IMR-90 (cell line): ENCODE data around the gene HMGCLL1. TPM values are rescaled to one million over a fixed set of nuclear protein-coding genes. Genes with fewer than 3 reads are reported as not detected.

Source experiments
- ATAC-seq: fragments of 200-7000 bp; cut with Tn5 transposase; 2 replicates; pipeline ENCODE4 v1.9.1; 2020; ENCODE audit warnings: low read depth, mild to moderate bottlenecking, moderate library complexity
- BruUV-seq: library from RNA; stranded (reverse); fragments of 400-500 nt; replicated peaks from 2 replicates; lab custom pipeline; 2021; lab: Mats Ljungman, UMichigan
- CTCF ChIA-PET: fragments of 300-600 bp; formaldehyde crosslinking; extraction: SDS; loops from one replicate; lab custom pipeline; 2021; ENCODE audit warnings: antibody characterized with exemption; lab: Yijun Ruan, JAX
- POLR2A ChIA-PET: fragments of 300-600 bp; sonication (Branson Sonifier 250); formaldehyde crosslinking; loops from one replicate; lab custom pipeline; 2022; ENCODE audit warnings: antibody characterized with exemption; ENCODE audit not compliant: unreplicated experiment; lab: Charles Lee
- DNase-seq: peaks from one replicate; pipeline ENCODE4 v3.0.0; 2013
- H2AFZ ChIP-seq: replicated peaks from 2 replicates; pipeline ENCODE3; 2013; ENCODE audit warnings: low read length, mild to moderate bottlenecking; ENCODE audit not compliant: poor library complexity
- H2AK5ac ChIP-seq: 2 replicates; pipeline ENCODE4 v1.6.1; 2013; ENCODE audit warnings: low read depth, low read length, inconsistent platforms
- H2AK9ac ChIP-seq: replicated peaks from 2 replicates; pipeline ENCODE3; 2013; ENCODE audit warnings: mild to moderate bottlenecking, low read depth, low read length, moderate library complexity; ENCODE audit not compliant: poor library complexity
- H2BK120ac ChIP-seq: 2 replicates; pipeline ENCODE4 v1.6.1; 2013; ENCODE audit warnings: low read depth, low read length, inconsistent platforms
- H2BK15ac ChIP-seq: 3 replicates; pipeline ENCODE4 v1.6.1; 2013; ENCODE audit warnings: low read depth, low read length, inconsistent platforms
- H2BK20ac ChIP-seq: 2 replicates; pipeline ENCODE4 v1.6.1; 2013; ENCODE audit warnings: low read depth, mild to moderate bottlenecking, inconsistent platforms, low read length, moderate library complexity
- H2BK5ac ChIP-seq: 2 replicates; pipeline ENCODE4 v1.6.1; 2013; ENCODE audit warnings: mild to moderate bottlenecking, low read depth, low read length, inconsistent platforms; ENCODE audit not compliant: poor library complexity, severe bottlenecking
- H3K14ac ChIP-seq: replicated peaks from 2 replicates; pipeline ENCODE4 v1.6.1; 2013; ENCODE audit warnings: low read depth, low read length, inconsistent platforms
- H3K18ac ChIP-seq: 2 replicates; pipeline ENCODE4 v1.6.1; 2013; ENCODE audit warnings: low read depth, low read length, control low read depth
- H3K23ac ChIP-seq: 2 replicates; pipeline ENCODE4 v1.6.1; 2013; ENCODE audit warnings: low read depth, low read length, inconsistent platforms
- H3K27ac ChIP-seq: 2 replicates; pipeline ENCODE4 v1.5.1; 2013; ENCODE audit warnings: mild to moderate bottlenecking, control low read depth, low read length; ENCODE audit not compliant: insufficient read depth
- H3K27me3 ChIP-seq: 2 replicates; pipeline ENCODE4 v1.6.1; 2013; ENCODE audit warnings: low read length; ENCODE audit not compliant: control insufficient read depth, insufficient read depth
- H3K36me3 ChIP-seq: 2 replicates; pipeline ENCODE4 v1.6.1; 2013; ENCODE audit warnings: low read length, mixed read lengths; ENCODE audit not compliant: control insufficient read depth, insufficient read depth
- H3K4ac ChIP-seq: 2 replicates; pipeline ENCODE4 v1.6.1; 2013; ENCODE audit warnings: low read depth, low read length, inconsistent platforms
- H3K4me1 ChIP-seq: 2 replicates; pipeline ENCODE4 v1.6.1; 2013; ENCODE audit warnings: low read length, mixed read lengths; ENCODE audit not compliant: control insufficient read depth, insufficient read depth
- H3K4me2 ChIP-seq: 2 replicates; pipeline ENCODE4 v1.6.1; 2013; ENCODE audit warnings: low read depth, mild to moderate bottlenecking, control low read depth, low read length, moderate library complexity
- H3K4me3 ChIP-seq: 2 replicates; pipeline ENCODE4 v1.5.1; 2013; ENCODE audit warnings: low read depth, mild to moderate bottlenecking, control low read depth, low read length, moderate library complexity; ENCODE audit not compliant: insufficient read depth
- H3K56ac ChIP-seq: 2 replicates; pipeline ENCODE4 v1.6.1; 2013; ENCODE audit warnings: low read length, inconsistent platforms; ENCODE audit not compliant: insufficient read depth; ENCODE audit errors: extremely low read depth
- H3K79me1 ChIP-seq, 2 experiments: 2 replicates each; pipeline ENCODE4 v1.6.1; 2013; ENCODE audit warnings: low read length in 2 of 2, inconsistent platforms in 1 of 2, low read depth in 1 of 2
- H3K9ac ChIP-seq: 2 replicates; pipeline ENCODE4 v1.6.1; 2013; ENCODE audit warnings: low read depth, low read length, control low read depth
- H3K9me1 ChIP-seq: 2 replicates; pipeline ENCODE4 v1.6.1; 2013; ENCODE audit warnings: low read length, inconsistent platforms; ENCODE audit not compliant: insufficient read depth
- H3K9me3 ChIP-seq: 2 replicates; pipeline ENCODE4 v1.6.1; 2013; ENCODE audit warnings: low read length; ENCODE audit not compliant: control insufficient read depth, insufficient read depth
- H4K20me1 ChIP-seq: 2 replicates; pipeline ENCODE4 v1.6.1; 2013; ENCODE audit warnings: low read length, inconsistent platforms; ENCODE audit not compliant: insufficient read depth
- H4K5ac ChIP-seq: 2 replicates; pipeline ENCODE4 v1.6.1; 2013; ENCODE audit warnings: mild to moderate bottlenecking, low read depth, low read length, control low read depth
- H4K8ac ChIP-seq, 2 experiments: 2 replicates each; pipeline ENCODE4 v1.6.1; 2013; ENCODE audit warnings: low read depth in 2 of 2, low read length in 2 of 2, control low read depth in 1 of 2, inconsistent platforms in 1 of 2
- H4K91ac ChIP-seq: 2 replicates; pipeline ENCODE4 v1.6.1; 2013; ENCODE audit warnings: low read depth, low read length, inconsistent platforms; ENCODE audit not compliant: insufficient read depth
- CEBPB ChIP-seq: IDR thresholded peaks from 2 replicates; pipeline ENCODE4 v1.6.1; 2012; ENCODE audit warnings: low read depth, low read length, improper control_type of control experiment
- CTCF ChIP-seq: conservative IDR thresholded peaks from 2 replicates; pipeline ENCODE4 v1.5.1; 2012; ENCODE audit warnings: mild to moderate bottlenecking, low read depth, low read length, improper control_type of control experiment
- ELK1 ChIP-seq: fragments of 150-350 bp; IDR thresholded peaks from 2 replicates; pipeline ENCODE4 v1.6.1; 2016; ENCODE audit warnings: low read depth, mild to moderate bottlenecking, low read length, moderate library complexity, borderline replicate concordance
- FOS ChIP-seq: fragments of 150-350 bp; IDR thresholded peaks from 2 replicates; pipeline ENCODE4 v1.6.1; 2016; ENCODE audit warnings: low read depth, low read length
- MAFK ChIP-seq: IDR thresholded peaks from 2 replicates; pipeline ENCODE4 v1.6.1; 2012; ENCODE audit warnings: low read depth, low read length, improper control_type of control experiment
- MAZ ChIP-seq: IDR thresholded peaks from 2 replicates; pipeline ENCODE4 v1.6.1; 2012; ENCODE audit warnings: low read depth, mild to moderate bottlenecking, low read length, improper control_type of control experiment, moderate library complexity, borderline replicate concordance
- RCOR1 ChIP-seq: IDR thresholded peaks from 2 replicates; pipeline ENCODE4 v1.6.1; 2012; ENCODE audit warnings: mild to moderate bottlenecking, low read length, improper control_type of control experiment; ENCODE audit not compliant: insufficient replicate concordance
- RFX5 ChIP-seq: IDR thresholded peaks from 2 replicates; pipeline ENCODE4 v1.8.0; 2012; ENCODE audit warnings: low read depth, mild to moderate bottlenecking, low read length, moderate library complexity
- USF2 ChIP-seq: fragments of 150-350 bp; IDR thresholded peaks from 2 replicates; pipeline ENCODE4 v1.6.1; 2017; ENCODE audit warnings: mild to moderate bottlenecking, antibody characterized with exemption, low read length, low read depth
- WGBS, 2 experiments: methylation state at CpG; one replicate each; pipeline versions ENCODE4 v1.1.5 to v1.1.7; 2013; ENCODE audit warnings: missing lambda C conversion rate in 2 of 2; ENCODE audit not compliant: insufficient read length in 1 of 2; ENCODE audit errors: extremely low coverage in 2 of 2; 5-methylcytosine and 5-hydroxymethylcytosine counted together
- dilution Hi-C: fragments of 300-500 bp; cut with HindIII; formaldehyde crosslinking; loops from one replicate; pipeline ENCODE4 v1.14.3; 2018; ENCODE audit warnings: low sequenced_read_pairs; ENCODE audit not compliant: unreplicated experiment
- in situ Hi-C: fragments of 300-500 bp; cut with MboI; formaldehyde crosslinking; loops from 3 replicates; pipeline ENCODE4 v1.14.3; 2019; ENCODE audit warnings: low sequenced_read_pairs, inconsistent platforms, mixed read lengths
- intact Hi-C: fragments of 100-400 bp; cut with micrococcal nuclease; formaldehyde crosslinking; loops from 2 replicates; pipeline ENCODE4 v1.10.0; 2022
- polyA plus RNA-seq, 3 experiments: library from polyadenylated mRNA; depleted of rRNA; stranded (reverse); fragments of >200 nt; gene quantifications; 2 replicates each; pipeline ENCODE4 v1.2.3, GENCODE V29; 2012; ENCODE audit warnings: low replicate concordance in 1 of 3
- total RNA-seq: library from RNA; depleted of rRNA; stranded (reverse); fragments of >200 nt; gene quantifications from 2 replicates; pipeline ENCODE4 v1.2.3, GENCODE V29; 2012

The HMGCLL1 gene
- total and polyA plus RNA-seq, 2 of the 4 experiments (the other 2 are of a cell fraction), result 0.03 TPM; not detected in 1

- no CpG with 5 or more reads among the region's 4 CpGs for WGBS, 2 experiments
- no peak overlapping the region for H4K8ac ChIP-seq
- dilution Hi-C loops, result no loop called here
These were observed 35.2 kb downstream of the HMGCLL1 start for GRCh38 chr6:55543633-55544309.

More at GRCh38 chr6:55543633-55544309, 35.2 kb downstream of the HMGCLL1 start:
- H2BK5ac ChIP-seq, result no peak overlapping the region
- no peak overlapping the region for H3K9ac ChIP-seq
- no peak overlapping the region for H3K23ac ChIP-seq
- CTCF ChIA-PET, result no interaction called here
- no TSS peak for BruUV-seq
- no peaks in the 10 kb centered on the region for H3K27me3 ChIP-seq
- no peak overlapping the region for H3K56ac ChIP-seq
- no peaks in the 10 kb centered on the region for H3K79me1 ChIP-seq
- H3K4me1 ChIP-seq, result no peaks in the 10 kb centered on the region
- POLR2A ChIA-PET, result no interaction called here
- H3K4me3 ChIP-seq, result no peak overlapping the region
- no peak overlapping the region for H2AK9ac ChIP-seq
- no peak overlapping the region for H3K4me2 ChIP-seq
- H2BK15ac ChIP-seq, result no peak overlapping the region
- intact Hi-C loops, result no loop called here
- no peak overlapping the region for H3K4ac ChIP-seq
- H4K91ac ChIP-seq, result no peak overlapping the region
- no peaks in the 10 kb centered on the region for H3K9me3 ChIP-seq
- H4K20me1 ChIP-seq, result no peaks in the 10 kb centered on the region
- no peak overlapping the region for H2BK20ac ChIP-seq
- DNase-seq, result no peak
- no peak overlapping the region for H3K18ac ChIP-seq
- no peak for ATAC-seq
- TF ChIP-seq MAFK, result no peak
- TF ChIP-seq MAZ, result no peak
- TF ChIP-seq FOS, result no peak
- no peak for TF ChIP-seq RCOR1
- TF ChIP-seq CEBPB, result no peak
- TF ChIP-seq ELK1, result no peak
- TF ChIP-seq RFX5, result no peak
- TF ChIP-seq USF2, result no peak
- no peak for TF ChIP-seq CTCF
- no peak overlapping the region for H2AK5ac ChIP-seq
- in situ Hi-C loops, result no loop called here
- no peaks in the 10 kb centered on the region for H3K9me1 ChIP-seq
- no peaks in the 10 kb centered on the region for H3K36me3 ChIP-seq
- H4K5ac ChIP-seq, result no peak overlapping the region
- no peak overlapping the region for H3K27ac ChIP-seq
- no peak overlapping the region for H2AFZ ChIP-seq
- H2BK120ac ChIP-seq, result no peak overlapping the region
- no peak overlapping the region for H3K14ac ChIP-seq
